HG02798 (cell line): Measurements from ENCODE around the gene SMAD5.

ENCODE experiments used
- ATAC-seq: cut with Tn5 transposase; IDR thresholded peaks from one replicate; pipeline ENCODE4 v1.9.1; 2021; ENCODE audit warnings: mild to moderate bottlenecking; ENCODE audit not compliant: unreplicated experiment, poor library complexity

The SMAD5 gene

DNA sequence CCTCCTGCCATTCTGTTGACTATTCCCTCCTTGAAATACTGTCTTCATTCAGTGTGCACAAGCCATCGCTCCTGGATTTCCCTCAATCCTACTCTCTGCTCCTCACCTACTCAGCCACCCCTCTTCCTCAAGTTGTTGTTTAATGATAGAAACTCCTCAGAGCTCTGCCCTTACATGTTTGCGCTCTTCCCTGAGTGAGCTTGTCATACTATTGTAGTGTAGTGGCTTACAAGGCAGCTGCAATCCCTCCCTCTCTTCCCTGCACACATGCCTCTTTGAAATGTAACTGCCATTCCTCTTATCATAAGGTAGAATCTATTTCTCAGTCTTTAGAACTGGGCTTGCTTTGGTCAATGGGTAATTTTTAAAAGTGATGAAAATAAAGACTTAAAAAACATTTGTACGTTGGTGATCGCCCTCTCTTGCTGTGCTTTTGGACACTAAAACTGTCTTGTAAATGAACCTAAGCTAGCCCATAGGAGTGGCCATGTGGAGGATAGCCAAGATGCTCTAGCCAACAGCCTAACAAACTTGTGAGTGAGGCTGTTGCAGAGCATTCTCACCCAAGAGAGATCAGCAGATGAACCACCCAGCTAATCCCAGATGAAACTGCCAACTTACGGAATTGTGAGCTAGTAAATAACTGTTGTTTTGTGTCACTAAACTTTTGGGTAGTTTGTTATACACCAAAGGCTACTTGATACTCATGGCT, 18.1 kb upstream of the SMAD5 start:
- ATAC-seq, result no peak

DNA sequence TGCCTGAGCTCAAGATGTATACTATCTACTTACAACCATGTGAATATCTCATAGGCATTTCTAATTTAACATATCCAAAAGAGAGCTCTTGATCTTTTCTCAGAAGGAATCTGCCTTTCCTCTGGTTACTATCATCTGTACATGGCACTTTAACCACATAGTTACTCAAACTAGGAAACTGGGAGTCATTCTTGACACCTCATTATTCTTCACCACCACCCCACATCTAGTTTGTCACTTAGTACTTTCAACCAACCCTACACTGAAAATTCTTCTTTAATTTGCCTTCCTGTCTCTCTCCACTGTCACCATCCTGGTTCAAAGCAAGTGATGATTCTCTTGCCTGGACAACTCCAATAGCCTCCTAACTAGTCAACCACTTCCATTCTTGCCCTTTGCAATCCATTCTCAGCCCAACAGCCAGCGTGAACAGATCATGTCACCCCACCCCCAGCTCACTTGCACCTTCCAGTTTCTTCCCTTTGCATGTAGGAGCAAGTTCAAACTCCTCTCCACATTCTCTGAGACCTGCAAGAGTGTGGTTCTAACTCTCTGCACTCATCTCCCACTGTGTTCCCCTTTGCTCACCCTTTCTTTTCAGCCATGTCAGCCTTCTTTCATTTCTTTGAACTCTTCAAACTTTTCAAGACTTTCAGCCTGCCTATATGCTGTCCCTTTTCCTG, 17.3 kb upstream of the SMAD5 start:
- ATAC-seq, result peak; percentile 41

- no peak for ATAC-seq
Measured at GRCh38 chr5:136120529-136120928, 12.1 kb upstream of the SMAD5 start.

DNA sequence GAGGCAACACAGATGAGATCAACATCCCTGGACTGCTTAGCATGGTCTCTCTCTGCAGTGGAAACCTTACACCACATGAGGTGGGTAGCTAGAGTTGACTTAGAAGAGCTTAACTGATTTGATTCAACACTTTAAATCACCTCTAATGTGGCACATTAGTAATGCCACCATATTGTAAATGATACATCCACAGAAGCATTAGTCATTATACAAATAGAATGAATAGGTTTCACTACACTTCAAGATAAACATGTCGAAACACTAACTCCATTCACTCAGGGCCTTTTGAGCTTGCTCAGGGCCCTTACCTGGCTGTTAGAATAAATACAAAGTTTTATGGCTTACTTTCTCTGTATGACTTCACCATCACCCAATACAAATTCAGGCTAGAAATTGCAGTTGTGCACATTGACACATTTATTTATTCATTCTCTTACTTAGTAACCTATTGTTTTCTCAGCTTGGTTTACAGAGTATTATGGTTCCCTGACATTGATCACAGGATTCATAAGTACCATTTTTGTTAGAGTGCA, 9.3 kb upstream of the SMAD5 start:
- no peak for ATAC-seq

DNA sequence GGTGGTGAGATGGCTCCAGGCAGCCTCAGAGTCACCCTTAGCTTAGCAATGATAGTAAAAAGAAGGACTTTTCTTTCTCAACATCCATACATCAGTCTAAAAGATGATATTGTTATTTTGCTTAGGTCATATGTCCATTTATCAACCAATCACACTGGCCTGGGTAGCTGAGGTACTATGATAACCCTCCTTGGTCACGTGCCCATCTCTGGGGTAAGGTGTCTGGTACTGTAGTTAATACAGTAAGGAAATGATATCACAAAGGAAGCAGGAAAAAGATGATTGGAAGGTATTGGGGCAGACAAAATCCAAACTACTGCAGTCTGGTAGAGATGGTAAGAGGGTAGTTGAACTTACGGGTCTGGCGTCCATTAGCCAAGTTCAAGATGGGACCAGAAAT, 5.1 kb upstream of the SMAD5 start:
- no peak for ATAC-seq

GRCh38 chr5:136128481-136128880, 4.2 kb upstream of the SMAD5 start:
- no peak for ATAC-seq

GRCh38 chr5:136129445-136129844, 3.2 kb upstream of the SMAD5 start:
- ATAC-seq, result no peak

DNA sequence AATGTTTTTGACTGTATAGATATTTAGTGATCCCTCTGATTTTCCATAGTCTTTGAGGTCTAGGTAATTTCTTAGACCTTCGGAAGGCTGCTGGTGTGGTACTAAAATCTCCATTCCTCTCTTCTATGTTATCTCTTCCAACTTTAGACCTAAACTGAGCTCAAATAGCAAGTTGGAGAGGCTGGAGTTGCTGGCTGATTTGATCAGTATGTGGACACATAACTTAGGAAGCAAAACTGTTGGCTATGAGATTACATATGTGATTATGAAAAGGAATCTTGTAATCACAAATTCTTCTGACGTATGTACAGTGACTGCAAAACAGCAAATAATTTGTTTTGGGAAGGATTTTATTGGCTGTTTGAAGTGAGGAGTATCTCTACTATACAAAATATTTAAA, 2.1 kb upstream of the SMAD5 start:
- ATAC-seq, result no peak

GRCh38 chr5:136132087-136132486, 558 bp upstream of the SMAD5 start:
- ATAC-seq, result no peak

DNA sequence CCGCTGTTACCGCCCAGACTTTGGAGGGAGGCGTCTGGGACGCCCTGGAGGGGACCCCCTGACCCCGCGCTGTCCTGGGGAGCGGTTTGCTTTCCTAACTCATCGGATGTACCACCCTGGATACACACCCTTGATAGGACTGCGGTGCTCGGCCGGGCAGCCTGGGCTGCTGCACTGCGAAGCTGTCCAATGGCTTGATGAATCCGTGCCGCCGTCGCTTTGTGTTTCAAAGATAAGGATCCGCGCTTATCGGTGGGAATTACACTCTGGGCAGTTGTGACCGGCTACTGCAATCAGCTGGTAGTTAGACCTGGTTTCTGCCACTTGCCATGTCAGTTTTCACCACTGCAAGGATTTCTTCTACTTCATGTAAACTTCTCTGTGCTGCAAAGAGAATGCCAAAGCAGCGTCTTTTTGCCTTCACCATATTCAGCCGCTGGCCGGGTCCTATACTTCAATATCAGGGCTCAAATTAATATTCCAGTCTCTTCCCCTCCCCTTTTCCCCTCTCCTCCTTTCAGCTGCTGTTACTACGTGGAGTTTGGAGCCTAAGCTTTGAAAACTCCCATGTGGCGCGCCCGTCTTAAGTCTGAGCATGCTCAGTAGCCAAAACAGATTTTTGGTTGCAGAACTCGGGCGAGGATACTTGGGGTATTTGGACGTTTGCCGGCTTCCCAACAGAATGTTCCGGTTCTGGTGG, 727 bp downstream of the SMAD5 start:
- peak; percentile 12 for ATAC-seq

DNA sequence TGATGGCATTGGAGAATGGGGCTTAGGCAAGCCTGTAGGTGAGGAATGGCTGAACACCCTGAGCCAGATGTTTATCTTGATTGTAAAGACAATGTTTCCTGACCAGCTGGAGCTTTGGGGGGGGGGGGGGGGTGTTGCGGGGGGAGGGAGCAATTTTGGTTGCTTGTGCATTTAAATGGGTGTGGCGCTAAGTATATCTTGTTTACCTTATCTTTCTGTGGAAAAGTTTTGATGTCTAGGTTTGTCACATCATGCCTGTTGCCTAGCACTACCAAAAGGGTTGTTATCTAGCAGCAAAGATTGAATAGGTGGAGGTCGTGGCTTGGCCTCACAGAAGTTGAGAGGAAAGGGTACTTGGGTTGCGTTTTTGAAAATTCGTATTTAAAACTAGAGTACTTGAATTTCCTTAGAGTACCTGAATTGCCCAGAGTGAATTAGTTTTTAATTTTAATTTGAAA, 1.3 kb downstream of the SMAD5 start:
- no peak for ATAC-seq

GRCh38 chr5:136134653-136135052, 2.0 kb downstream of the SMAD5 start:
- ATAC-seq, result no peak

DNA sequence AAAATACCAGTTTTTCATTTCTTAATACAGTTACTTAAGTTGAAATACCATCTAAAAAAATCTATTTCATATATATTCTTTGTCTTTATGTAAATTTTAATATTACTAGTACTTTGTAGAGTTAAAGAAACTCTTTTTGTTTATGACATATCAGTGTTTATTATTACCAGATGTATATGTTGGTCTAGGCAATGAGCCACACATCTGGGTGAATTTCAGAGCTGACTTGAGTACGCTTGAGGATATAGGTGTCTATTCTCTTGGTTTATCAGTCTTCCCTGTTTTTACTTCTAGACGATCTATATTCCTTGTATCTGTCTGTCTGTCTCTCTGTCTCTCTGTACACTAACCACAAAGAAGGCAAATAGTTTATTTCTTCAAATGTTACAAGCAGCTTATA, 2.9 kb downstream of the SMAD5 start:
- no peak for ATAC-seq

- ATAC-seq, result no peak
Measured at GRCh38 chr5:136137497-136138220, 5.0 kb downstream of the SMAD5 start.

- ATAC-seq, result peak; percentile 78
Measured at GRCh38 chr5:136141561-136141960, 8.9 kb downstream of the SMAD5 start.

DNA sequence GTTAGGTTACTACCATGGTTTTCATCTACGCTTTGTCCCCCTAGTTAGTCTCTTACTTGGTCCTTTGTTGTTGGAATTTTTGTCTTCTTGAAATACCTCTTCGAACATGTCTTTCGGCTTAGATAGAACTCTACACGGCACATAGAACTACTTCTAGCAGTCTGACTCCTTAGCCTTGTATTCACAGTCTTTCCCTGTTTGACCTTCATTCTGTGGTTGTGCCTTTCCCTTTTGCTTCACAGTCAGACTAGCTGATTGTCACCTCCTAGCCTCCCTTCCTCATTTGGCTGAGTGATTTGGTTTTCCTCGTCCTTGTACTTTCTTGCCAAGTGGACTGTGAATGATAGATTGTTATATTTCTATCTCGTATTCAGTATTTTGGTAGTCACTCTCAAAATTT, 10.7 kb downstream of the SMAD5 start:
- ATAC-seq, result no peak

DNA sequence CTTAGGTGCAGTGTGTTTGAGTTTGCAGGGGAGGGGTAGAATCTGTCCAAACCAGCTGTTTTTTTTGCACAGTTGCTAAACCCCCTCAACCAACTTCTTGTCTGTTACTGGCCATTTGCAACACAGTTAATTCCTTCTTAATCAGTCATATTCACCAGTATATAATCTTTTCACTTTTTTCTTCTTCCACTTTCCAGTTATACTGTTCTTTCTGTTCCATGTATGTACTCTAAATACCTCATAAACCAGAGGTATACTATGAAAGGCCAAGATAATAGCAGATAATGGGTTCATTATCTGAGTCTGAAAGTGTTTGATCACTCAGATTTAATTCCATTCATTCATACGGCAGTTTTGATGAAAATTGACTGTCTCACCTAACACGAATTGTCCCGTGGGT, 11.1 kb downstream of the SMAD5 start:
- no peak for ATAC-seq

- ATAC-seq, result peak; percentile 74
Measured at GRCh38 chr5:136145030-136145429, 12.4 kb downstream of the SMAD5 start.

- no peak for ATAC-seq
Measured at GRCh38 chr5:136146201-136146600, 13.6 kb downstream of the SMAD5 start.

- no peak for ATAC-seq
Measured at GRCh38 chr5:136147632-136148031, 15.0 kb downstream of the SMAD5 start.

- no peak for ATAC-seq
Measured at GRCh38 chr5:136149891-136150290, 17.2 kb downstream of the SMAD5 start.
